Measurements from ENCODE around the gene IL1R2. TPM values are rescaled to one million over a fixed set of nuclear protein-coding genes. Genes with fewer than 3 reads are reported as not detected.

The IL1R2 gene
- total and polyA plus RNA-seq, 2 of the 8 experiments (the other 6 are each of a cell fraction or from before 2014, with no cell fraction given), result 0.06 TPM; not detected in 1

- H4K91ac ChIP-seq (replicated peaks; ENCODE audit: insufficient read length, low read length), result no peak overlapping the region
- no peak for FAIRE-seq
- no peaks in the 10 kb centered on the region for H3K36me3 ChIP-seq (ENCODE audit: control insufficient read depth in 2 of 4, insufficient read depth in 4 of 4, low read length in 3 of 4)
- H2AK5ac ChIP-seq (ENCODE audit: low read depth, low read length), result no peak overlapping the region
- no peak overlapping the region for H2BK5ac ChIP-seq (ENCODE audit: low read depth, low read length)
- H3K4me2 ChIP-seq (ENCODE audit: insufficient read depth in 1 of 2, low read depth in 2 of 2, low read length in 2 of 2), result no peak overlapping the region
- H2AFZ ChIP-seq (ENCODE audit: low read length), result no peak overlapping the region
- no peak overlapping the region for H2BK120ac ChIP-seq (replicated peaks; ENCODE audit: low read depth, low read length)
- no peak overlapping the region for H4K5ac ChIP-seq (ENCODE audit: insufficient read length, low read depth, low read length)
- no peak overlapping the region for H3K14ac ChIP-seq (ENCODE audit: insufficient read length)
- H4K20me1 ChIP-seq (replicated peaks in 1 of 2; ENCODE audit: control insufficient read depth in 1 of 2, insufficient read depth in 2 of 2, low read length in 2 of 2), result no peaks in the 10 kb centered on the region
- no peaks in the 10 kb centered on the region for H3K27me3 ChIP-seq (replicated peaks in 1 of 4; ENCODE audit: control insufficient read depth in 3 of 4, extremely low read depth in 1 of 4, insufficient read depth in 3 of 4, low read length in 3 of 4)
- no peak overlapping the region for H3K4me3 ChIP-seq (ENCODE audit: extremely low read depth in 1 of 4, insufficient read depth in 2 of 4, low read depth in 3 of 4, low read length in 4 of 4)
- H2BK12ac ChIP-seq (ENCODE audit: low read depth, low read length), result no peak overlapping the region
- no peak overlapping the region for H3K4ac ChIP-seq (replicated peaks; ENCODE audit: insufficient read length, low read depth, low read length)
- ChIA-PET POLR2A (ENCODE audit: partially characterized antibody) (no interaction called here), CTCF (ENCODE audit: partially characterized antibody) (interaction anchor here (1.2 to 3.6 kb wide), 3 partner anchors 9 to 118 kb away, joined by 3 to 12 read pairs (median 3); no protein-coding TSS in a partner anchor)
- H3K18ac ChIP-seq (ENCODE audit: extremely low read depth, low read length), result no peak overlapping the region
- no peak overlapping the region for H3K9ac ChIP-seq (replicated peaks in 1 of 4; ENCODE audit: extremely low read depth in 1 of 4, low read depth in 3 of 4, low read length in 3 of 4)
- DNase-seq (ENCODE audit: low read depth in 1 of 2, low spot score in 2 of 2), result no peak
- no peak overlapping the region for H3K56ac ChIP-seq (replicated peaks; ENCODE audit: insufficient read length, low read depth, low read length)
- H3K4me1 ChIP-seq (replicated peaks in 1 of 4; ENCODE audit: control insufficient read depth in 3 of 4, insufficient read depth in 4 of 4, low read length in 3 of 4), result no peaks in the 10 kb centered on the region
- H3K9me3 ChIP-seq (ENCODE audit: insufficient read depth in 2 of 2, low read depth in 1 of 2, low read length in 1 of 2), result no peaks in the 10 kb centered on the region
- WGBS, 2 experiments (ENCODE audit: extremely low coverage in 1 of 2, insufficient coverage in 1 of 2, insufficient read length in 1 of 2, insufficient replicate concordance in 2 of 2, low coverage in 1 of 2, low lambda C conversion rate in 2 of 2, missing lambda C conversion rate in 1 of 2), result 95% methylated on average over 4 of the region's 4 CpGs; no CpG with 5 or more reads in 1 of the 2 experiments
- no peak overlapping the region for H2BK15ac ChIP-seq (ENCODE audit: low read length)
- no peak overlapping the region for H3K23ac ChIP-seq (ENCODE audit: insufficient read length)
- H3K23me2 ChIP-seq (ENCODE audit: low read depth, low read length), result no peaks in the 10 kb centered on the region; the same call in 1 of the 2 replicates
- no peak overlapping the region for H4K8ac ChIP-seq (ENCODE audit: extremely low read depth, insufficient read depth, low read length)
- no peak overlapping the region for H2BK20ac ChIP-seq (ENCODE audit: low read length)
- TF ChIP-seq POLR2AphosphoS5 (IDR thresholded peaks at IDR 0.05; ENCODE audit: low read depth, low read length), result no peak
- TF ChIP-seq FOSL1 (IDR thresholded peaks at IDR 0.05; ENCODE audit: insufficient read depth, low read depth, low read length), result no peak
- TF ChIP-seq EZH2 (IDR thresholded peaks at IDR 0.05; ENCODE audit: low read depth, low read length, severe bottlenecking), result no peak
- no peak for TF ChIP-seq JUND (IDR thresholded peaks at IDR 0.05; ENCODE audit: low read length)
- no peak for TF ChIP-seq KDM5A (IDR thresholded peaks at IDR 0.05; ENCODE audit: low read length)
- TF ChIP-seq PHF8 (conservative IDR thresholded peaks at IDR 0.05; ENCODE audit: low read depth, low read length), result no peak
- TF ChIP-seq MAX (IDR thresholded peaks at IDR 0.05), result no peak
- TF ChIP-seq E2F6 (IDR thresholded peaks at IDR 0.05), result no peak
- TF ChIP-seq BRCA1 (IDR thresholded peaks at IDR 0.05; ENCODE audit: low read depth, low read length), result no peak
- no peak for TF ChIP-seq SRF (IDR thresholded peaks at IDR 0.05; ENCODE audit: low read depth, low read length)
- TF ChIP-seq TAF1 (IDR thresholded peaks at IDR 0.05; ENCODE audit: low read depth, low read length), result no peak
- no peak for TF ChIP-seq BACH1 (IDR thresholded peaks at IDR 0.05; ENCODE audit: low read length)
- no peak for TF ChIP-seq NRF1 (IDR thresholded peaks at IDR 0.05; ENCODE audit: low read depth, low read length)
- no peak for TF ChIP-seq HDAC2 (IDR thresholded peaks at IDR 0.05; ENCODE audit: borderline replicate concordance in 1 of 2, low read depth in 2 of 2, low read length in 2 of 2)
- TF ChIP-seq POLR2A (IDR thresholded peaks at IDR 0.05; ENCODE audit: control extremely low read depth in 1 of 2, low read depth in 2 of 2, low read length in 2 of 2), result no peak
- no peak overlapping the region for H3K27ac ChIP-seq (ENCODE audit: low read depth, low read length)
- H3K79me2 ChIP-seq (ENCODE audit: control insufficient read depth in 1 of 2, insufficient read depth in 2 of 2, low read length in 2 of 2), result no peaks in the 10 kb centered on the region
- H3K79me1 ChIP-seq (ENCODE audit: low read depth, low read length), result no peaks in the 10 kb centered on the region
Measured at GRCh38 chr2:102001767-102002142, 10.0 kb downstream of the IL1R2 start.
